NCI-H1930 (cell line): ENCODE data around the gene SOX8.

Experiments used
- DNase-seq, 2 experiments: peaks; one replicate each; lab custom pipeline; 2025; lab: John Stamatoyannopoulos, UW

The SOX8 gene

DNA sequence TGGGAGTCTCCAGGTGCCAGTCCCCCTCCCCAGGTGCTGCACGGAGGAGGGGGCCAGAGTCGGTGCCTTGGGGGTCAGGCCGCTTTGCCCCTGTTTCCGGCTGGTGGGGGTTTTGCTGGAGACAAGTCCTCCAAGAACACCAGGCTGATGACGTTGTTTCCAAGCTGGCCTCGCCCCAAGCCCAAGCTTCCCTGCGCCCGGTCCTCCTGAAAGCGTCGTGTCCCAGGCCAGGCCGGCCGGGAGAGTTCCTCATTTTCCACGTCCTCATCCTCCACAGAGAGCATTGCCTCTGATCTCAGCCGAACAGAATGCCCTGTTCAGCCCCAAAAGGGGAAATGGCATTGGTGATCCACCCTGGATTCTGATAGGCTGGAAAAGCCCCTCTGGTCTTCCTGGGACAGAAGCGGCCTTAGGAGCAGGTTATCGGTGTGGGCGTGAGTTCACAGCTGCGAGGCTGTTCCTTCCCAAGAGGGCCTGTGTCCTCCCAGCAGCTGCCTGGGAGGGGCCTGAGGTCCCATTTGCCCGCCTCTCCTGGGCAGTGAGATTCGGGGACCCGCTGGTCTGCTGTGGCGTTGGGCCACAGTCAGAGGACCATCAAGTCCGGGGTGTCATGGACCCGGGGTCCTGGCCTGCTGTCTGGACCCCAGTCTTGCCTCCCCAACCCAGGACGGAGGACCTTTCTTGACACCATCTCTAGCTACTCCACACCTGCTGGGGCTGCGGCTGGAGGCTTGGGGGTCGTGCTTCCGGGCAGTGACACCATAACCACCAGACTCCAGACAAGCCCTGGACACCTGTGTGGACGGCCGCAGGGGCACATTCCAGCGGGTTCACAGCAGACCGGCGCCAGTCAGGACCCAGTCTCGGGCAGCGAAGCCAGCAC lies 7.1 kb downstream of the SOX8 start:
- no peak for DNase-seq

DNA sequence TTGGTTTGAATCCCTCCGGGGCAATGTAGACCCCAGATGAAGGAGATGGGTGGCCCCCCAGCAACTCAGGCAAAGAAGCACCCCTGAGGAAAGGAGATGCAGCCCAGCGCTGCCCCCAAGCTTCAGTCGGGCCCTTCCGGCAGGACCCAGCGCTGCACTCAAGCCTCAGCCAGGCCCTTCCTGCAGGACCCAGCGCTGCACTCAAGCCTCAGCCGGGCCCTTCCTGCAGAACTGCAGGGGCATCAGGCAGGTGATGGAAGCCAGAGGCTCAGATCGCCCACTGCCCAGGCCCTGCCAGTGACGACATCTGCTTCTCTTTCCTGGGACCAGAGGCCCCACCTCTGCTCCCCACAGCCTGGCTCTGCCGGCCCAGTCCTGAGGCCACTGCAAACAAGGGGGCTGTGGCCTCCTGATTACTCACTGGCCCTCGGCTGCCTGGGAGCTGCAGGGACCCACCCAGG lies 7.8 kb downstream of the SOX8 start:
- DNase-seq = no peak

DNA sequence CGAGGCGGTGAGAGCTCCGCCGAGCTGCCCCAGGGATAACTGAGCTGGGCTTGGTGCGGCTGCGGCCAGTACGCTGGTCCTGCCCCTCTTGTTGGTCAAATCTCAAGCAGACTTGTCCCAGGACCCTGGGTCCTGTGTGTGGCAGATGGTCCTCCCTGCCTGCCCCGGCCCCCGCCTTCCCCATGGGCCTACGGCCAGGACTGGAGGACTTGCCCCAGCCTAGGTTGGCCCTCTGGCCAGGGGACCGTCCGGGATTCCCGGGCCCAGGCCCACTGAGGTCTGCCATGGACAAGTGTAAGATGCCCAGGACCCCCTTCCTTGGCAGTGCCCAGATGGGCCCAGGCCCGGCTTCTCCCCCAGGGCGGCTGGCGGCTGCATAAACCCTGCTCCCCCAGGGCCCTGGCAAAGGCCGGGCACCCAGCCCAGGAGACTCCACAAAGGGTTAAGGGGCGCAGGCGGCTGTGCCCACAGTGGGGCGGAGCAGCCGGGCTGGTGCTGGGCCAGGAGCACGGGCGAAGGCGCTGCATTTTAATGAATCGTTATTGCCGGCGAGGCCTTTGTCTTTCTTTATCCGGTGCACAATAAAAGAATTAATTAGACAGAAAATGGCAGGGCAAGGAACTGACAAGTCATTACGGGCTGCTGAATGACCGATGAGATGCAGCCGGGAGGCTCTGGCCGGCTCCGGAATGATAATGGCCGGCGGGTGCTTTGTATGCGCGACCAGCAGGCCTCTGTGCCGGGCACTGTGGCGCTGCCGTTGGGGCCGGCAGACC lies 9.1 kb downstream of the SOX8 start:
- DNase-seq = no peak

DNA sequence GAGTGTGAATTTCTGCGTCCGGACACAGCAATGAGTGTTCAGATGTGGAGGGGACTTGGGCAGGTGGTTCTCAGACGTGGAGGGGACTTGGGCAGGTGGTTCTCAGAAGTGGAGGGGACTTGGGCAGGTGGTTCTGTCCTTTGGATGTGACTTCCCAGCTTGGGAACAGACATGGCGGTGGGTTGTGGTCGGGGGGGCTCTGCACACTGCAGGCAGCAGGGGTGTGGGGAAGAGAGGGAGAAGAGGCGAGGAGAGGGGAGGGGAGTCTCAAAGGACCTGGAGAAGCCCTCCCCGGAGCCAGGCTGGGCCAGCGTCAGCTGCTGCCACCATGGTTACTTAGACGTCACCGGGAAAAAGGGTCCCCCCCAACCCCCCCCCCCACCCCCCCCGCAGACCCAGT lies 9.8 kb downstream of the SOX8 start:
- no peak for DNase-seq

DNA sequence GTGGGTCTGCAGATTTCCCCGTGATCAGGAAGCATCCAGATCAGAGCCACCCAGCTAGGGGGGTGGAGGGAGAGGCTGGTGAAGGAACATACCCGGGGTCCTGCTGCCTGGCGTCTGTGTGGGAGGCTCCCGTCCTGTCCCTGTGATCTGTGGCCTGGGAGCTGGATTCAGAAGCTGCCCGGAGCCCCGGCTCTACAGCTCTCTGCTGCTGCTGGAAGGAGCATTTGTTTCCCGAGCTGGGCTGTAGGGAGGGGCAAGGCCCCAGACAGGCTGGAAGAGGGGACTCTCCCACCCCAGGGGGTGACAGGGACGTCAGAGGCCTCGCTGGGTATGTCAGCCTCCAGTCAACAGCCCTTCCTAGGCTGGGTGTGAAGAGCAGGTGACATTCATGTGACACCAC lies 10.2 kb downstream of the SOX8 start:
- DNase-seq = no peak

DNA sequence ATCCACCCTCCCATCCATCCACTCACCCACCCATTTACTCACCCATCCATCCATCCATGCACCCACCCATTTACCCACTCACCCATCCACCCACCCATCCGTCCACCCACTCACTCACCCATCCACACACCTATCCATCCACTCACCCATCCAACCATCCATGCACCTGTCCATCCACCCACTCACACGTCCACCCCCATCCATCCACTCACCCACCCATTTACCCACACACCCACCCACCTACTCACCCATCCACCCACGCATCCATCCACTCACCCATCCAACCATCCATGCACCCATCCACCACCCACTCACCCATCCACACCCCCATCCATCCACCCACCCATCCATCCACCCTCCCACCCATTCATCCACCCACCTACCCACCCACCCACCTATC lies 12.2 kb downstream of the SOX8 start:
- no peak for DNase-seq

DNA sequence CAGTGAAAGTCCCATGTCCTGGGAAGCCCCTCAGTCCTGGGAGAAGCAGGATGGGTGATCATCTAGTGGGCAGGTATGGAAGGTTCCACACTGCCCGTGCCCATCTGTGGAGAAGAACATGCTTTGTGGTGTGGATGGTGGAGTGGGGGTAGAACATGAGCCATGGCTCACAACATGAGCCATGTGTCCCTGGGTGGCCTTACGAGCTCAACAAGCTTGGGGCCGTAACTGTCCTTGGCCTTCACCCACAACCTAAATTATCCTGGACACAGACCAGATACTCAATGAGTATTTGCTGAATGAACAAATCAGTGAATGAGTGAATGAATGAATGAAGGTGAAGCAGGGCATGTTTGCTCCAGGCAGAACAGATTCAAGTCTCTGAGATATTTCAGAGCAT lies 13.5 kb downstream of the SOX8 start:
- DNase-seq = no peak

DNA sequence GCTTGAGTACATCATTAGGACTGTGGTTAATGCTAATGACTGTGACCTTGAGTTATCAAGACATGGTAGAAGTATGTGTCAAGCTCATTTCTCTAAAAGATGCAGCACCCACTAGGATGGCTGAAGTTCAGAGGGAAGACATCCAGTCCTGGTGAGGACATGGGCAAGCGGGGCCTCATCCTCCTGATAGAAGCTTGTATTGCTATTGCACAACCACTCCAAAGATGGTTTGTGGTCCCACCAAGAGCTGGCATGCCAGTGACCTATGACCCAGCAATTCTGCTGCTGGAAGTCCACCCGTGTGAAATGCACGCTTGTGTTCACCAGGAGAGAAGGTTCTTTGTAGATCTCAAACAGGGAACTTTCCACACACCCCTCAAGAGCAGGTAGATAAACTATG lies 14.2 kb downstream of the SOX8 start:
- DNase-seq = no peak

DNA sequence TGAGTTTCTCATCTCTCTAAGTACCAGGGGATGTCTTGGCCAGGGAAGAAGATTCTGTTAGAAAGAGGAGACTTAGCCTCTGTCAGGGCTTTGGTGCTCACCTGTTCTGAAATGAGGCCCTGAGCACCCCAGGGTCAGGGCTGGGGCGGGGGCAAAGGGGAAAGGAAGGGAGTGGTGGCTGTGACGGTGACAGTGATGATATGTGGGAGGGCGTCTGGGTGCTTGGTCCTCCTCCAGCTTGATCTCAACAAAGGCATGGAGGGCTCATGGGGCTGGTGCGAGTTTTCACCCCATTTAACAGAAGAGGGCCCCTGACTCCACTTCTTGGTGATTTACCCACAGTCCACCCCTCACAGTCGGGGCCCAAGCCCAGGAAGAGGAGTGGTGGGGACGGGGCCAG lies 15.1 kb downstream of the SOX8 start:
- no peak for DNase-seq

DNA sequence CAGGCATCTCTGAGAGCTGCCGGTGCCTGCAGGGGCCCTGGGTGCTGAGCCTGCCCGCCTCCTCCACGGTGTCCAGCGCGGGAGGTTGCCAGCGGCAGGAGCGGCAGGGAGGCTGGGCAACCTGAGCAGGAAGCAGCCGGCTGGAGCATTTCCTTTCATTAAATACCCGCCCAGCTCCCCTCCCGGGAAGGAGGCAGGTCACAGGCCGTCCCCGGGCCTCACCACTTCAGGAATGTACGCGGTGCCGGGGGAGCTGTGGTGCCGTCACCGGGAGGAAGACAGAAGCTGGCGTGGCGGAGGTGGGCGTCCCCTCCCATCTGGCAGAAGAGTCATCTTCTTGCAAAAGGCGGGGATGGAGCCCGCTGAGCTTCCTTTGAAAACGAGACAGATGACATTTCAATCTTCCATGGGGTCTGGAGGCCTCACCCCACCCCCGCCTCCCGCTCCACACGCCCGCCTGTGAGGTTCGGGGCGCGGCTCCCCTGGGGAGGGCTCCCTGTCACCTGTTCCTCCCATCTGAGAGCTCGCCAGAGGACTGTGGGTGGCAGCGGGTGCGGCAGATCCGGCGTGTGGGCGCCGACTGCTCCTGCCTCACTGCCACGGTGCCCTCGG lies 16.0 kb downstream of the SOX8 start:
- no peak for DNase-seq

DNA sequence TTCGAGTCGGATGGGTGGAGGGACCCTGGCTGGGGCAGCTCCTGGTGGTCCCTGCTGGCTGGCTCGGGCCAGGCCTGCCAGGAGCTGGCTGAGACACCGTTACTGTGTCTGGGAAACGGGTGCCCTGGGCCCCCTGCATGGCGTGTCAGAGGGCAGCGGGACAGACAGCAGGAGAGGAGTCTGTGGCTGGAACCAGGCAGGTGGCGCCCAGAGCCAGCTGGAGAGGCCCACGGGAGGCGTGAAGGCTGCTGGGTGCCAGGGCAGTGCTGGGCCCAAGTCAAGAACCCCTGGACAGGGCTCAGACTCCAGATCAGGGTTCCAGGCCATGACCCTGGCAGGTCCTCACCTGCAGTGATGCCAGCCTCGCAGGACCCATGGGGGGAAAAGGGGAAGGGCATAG lies 16.6 kb downstream of the SOX8 start:
- no peak for DNase-seq

DNA sequence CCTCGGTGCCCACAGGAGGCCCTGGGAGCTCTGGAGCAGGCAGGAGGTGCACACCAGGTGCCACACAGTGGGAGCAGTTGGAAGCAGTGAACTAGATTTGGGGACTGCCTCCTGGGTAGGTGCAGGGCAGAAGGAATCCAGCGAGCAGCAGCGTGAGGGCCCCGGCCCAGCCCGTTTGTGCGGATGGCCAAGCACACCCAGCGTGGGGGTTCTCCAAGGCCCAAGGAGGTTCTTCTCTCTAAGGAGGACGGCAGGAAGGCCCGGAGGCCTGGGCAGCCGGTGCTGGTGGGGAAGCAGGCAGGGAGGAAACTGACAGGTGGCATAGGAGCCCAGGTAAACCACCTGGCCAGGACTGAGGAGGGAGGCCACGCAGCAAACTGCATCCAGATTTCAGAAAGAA lies 17.0 kb downstream of the SOX8 start:
- no peak for DNase-seq

DNA sequence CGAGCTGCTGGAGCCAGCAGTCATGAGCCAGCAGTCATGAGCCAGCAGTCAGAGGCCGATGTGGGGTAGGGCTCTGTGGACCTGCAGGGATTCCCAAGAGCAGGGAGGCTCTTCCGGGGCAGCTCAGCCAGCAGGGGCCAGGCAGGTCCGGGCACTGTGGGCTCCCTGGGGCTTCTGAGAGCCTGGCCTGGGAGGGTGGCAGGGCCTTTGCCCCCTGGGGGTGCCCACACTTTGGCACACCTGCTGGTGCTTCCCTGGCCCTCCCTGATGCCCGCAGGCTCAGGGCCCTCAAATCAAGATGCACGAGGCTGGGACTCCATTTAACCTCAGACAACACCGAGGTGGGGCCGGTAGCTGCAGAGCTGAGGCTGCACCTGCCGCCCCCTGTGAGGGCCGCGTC lies 18.1 kb downstream of the SOX8 start:
- DNase-seq = no peak

DNA sequence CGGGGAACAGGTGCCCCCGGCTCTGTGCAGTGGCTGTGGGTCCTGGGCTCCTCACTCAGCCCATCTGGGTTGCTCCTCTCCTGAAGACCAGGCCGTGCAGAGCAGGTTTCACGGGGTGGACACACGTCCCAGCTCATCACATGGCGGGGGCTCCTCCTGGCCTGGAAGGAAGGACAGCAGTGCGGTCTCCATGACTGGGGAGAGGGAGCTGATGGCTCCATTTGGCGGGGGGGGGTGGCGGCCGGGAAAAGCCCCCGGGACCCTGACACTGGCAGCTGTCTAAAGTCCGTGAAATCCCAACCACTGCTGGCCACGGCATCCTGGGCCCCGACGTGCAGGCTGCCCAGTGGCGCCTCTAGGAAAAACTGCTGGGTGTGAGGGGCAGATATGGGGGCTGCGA lies 19.0 kb downstream of the SOX8 start:
- DNase-seq = no peak

DNA sequence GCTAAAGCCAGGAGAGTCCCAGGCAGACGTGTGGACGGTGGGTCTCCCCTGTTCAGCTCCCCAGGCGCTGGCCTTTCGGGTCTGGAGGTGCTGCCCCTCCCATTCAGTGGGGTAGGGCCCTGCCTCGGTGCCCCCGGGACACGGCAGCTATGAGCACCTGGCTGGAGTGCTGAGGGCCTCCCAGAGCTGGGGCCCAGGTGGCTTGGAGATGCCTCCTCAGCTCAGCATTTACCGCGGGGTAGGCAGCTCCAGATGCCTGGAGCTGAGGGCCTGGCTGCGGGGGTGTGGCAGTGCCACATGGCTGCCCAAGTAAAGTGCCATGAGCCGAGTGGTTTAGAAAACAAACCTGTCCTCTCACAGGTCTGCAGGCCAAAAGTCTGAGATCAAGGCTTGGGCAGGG lies 19.5 kb downstream of the SOX8 start:
- DNase-seq = no peak

DNA sequence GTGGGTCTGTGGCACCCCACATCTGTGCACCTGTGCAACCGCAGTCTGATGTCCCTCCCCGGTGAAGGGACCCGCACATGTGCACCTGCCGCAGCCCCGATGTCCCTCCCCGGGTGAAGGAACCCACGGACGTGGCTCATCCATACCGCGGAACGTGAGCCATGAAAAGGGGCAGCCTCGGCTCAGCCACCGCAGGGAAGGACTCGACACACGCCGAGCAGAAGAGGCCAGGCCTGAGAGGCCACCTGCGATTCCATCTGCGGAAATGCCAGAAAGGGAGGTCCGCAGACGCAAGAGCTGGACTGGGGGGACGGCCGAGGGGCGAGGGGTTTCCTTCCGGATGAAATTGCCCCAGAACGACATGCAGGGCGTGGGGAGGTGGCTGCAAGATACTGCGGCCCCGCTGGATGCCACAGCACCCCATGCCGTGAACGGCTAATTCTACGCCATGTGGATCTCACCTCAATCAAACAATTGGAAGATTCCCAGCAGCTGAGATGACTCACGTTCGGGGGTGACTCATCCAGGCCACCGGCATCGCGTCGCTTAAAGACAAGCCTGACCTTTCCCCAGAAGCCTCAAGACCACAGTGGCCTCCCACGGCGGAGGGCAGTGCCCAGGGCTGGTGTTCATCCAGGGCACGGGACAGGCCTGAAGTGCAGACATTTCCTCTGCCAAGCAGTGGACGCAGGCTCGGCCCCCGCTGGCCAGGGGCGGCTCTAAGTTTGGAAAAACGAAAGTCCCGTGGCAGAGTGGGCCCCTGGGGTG lies 21.0 kb downstream of the SOX8 start:
- no peak for DNase-seq

DNA sequence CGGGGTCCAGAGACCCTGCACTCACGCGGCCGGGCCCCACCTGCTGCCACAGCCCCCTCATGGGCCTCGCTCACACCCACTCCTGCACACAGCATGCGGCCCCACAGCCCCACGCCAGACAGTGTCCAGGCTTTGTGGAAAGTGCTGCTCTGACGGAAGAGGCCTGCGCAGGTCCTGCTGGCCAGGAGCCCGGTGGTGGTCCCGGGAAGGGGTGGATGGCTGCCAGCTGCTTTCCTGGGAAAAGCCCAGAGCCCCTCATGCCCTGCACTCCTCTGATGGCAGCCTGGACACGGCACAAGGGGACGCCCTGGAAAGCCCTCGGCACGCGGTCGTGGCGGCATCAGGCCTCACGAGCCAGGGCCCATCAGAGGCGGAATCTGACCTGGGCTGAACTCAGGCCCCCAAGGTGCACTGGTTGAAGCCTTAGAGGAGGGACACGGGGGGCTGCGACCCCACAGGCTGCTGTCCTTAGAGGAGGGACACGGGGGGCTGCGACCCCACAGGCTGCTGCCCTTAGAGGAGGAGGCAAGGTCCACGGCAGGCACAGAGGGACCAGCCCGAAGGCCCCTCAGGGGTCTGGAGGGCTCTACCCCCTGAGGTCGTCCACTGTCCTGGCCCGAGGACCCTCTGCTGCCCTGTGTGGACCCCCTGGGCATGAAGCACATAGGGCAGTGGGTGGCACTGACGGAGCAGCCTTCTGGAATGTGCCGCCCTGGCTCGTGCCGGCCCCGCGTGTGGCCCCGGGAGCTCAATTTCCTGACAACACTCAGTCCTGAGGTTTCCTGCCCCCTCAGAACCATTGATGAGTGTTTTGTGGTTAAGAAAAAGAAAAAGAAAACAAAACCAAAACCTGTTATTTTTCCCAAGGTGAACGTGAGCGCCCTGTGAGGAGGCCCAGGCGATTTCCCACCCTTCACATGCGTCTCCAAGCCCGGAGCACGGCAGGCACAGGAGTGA lies 22.1 kb downstream of the SOX8 start:
- DNase-seq = no peak

DNA sequence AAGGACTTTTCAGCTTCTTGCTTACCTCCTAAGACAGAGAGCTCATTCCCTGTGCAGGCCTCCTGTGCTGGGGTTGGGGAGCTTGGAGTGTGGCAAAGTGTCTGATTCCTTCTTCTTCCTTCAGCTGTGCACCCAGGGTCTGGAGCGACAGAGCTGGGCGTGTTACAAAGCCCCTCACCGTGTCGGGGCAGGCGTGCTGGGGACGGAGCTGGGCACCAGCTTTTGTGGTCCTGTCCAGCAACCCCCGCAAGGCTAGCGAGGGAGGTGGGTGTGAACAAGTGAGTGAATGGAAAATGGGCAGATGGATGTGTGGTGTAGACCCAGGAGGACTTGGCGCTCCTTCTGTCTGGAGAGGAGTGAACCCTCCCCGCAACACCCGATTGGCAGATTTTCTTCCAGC lies 23.7 kb downstream of the SOX8 start:
- no peak for DNase-seq

DNA sequence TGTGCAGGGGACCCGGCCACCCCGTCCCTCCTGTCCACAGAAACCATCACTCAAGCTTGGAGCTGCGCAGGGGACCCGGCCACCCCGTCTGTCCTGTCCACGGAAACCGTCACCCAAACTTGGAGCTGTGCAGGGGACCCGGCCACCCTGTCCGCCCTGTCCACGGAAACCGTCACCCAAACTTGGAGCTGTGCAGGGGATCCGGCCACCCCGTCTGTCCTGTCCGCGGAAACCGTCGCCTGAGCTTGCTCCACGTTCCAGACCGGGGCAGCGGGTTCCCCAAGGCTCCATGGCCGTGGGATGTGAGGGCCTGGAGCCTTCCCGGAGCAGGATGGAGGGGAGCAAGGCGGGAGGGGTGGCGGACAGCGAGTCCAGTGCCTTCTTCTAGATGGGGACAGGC lies 25.2 kb downstream of the SOX8 start:
- DNase-seq = no peak

DNA sequence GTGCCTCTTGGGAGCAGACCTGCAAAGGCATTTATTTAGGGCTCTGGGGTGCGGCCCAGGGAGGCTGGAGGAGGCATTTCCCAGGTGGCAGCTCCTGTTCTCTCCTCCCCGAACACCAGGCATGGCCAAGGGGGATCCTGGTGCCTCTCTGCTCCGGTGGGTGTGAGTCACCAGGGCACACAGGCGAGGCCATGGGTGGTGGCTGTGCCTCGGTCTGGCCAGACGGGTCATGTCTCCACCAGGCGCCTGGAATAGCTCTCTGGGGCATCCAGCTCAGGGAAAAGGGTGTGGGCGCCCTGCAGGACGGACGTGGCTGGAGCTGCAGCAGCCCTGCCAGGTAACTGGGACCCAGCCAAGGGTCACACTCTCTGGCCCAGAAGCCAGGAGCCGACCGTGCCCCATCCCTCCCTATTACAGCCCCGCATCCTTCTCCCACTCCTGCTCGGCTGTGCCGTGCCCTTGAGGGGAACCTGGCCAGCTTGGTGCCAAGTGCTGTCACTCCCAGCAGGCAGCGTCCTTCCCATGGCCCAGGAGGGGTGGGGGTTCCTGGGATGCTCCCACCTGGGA lies 25.8 kb downstream of the SOX8 start:
- no peak for DNase-seq

DNA sequence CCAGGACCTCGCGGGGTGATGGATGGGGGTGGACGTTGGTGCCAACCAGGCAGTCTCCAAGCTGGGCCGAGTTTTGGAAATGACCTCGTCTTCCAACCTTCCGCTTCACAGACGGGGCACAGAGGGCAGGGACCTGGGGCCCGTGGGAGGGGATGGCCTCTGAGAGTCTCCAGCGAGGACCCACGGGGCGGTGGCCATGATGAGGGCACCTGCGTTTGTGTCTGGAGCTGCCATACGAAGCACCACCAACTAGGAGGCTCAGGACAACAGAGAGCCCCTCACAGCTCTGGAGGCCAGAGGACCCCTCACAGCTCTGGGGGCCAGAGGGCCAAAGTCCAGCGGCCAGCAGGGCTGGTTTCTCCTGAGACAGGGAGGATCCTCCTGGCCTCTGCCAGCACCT lies 26.5 kb downstream of the SOX8 start:
- no peak for DNase-seq
